ENCODE measurements around the gene TMEM50B. TPM values are rescaled to one million over a fixed set of nuclear protein-coding genes. Genes with fewer than 3 reads are reported as not detected.
A peak's percentile ranks its signal among the peaks of the same experiment; 100 is the strongest.
"Not testable (repeated sequence)": the region's sequence is repeated elsewhere in the genome, so short reads cannot be mapped to it uniquely, and the experiment has no call there.

TMEM50B gene
- total and polyA plus RNA-seq, 8 donors = 45.6 to 92.8 (median 56.3) TPM

- intact Hi-C loops (cut with DNase I) = no loop called here
- Histone ChIP-seq H3K27ac (peak overlapping the region; percentile 14 to 26), H3K4me1 (peaks cover 0 to 10% of the 10 kb centered on the region in 2 donors), H3K27me3 (no peaks in the 10 kb centered on the region), H3K36me3 (peaks cover 0 to 96% of the 10 kb centered on the region in 2 donors), H3K9me3 (no peaks in the 10 kb centered on the region), H3K4me3 (no peak overlapping the region)
- peak; percentile 30 for ATAC-seq
- peak in 2 of 4 donors; percentile 42 to 67 for DNase-seq
- no peak for TF ChIP-seq CTCF (IDR thresholded peaks at IDR 0.05)
Measured at GRCh38 chr21:33514229-33514628, 34.5 kb upstream of the TMEM50B start.

- Histone ChIP-seq H3K4me1 (peaks cover 0 to 10% of the 10 kb centered on the region in 2 donors), H3K9me3 (no peaks in the 10 kb centered on the region), H3K27ac (no peak overlapping the region), H3K27me3 (no peaks in the 10 kb centered on the region), H3K4me3 (no peak overlapping the region), H3K36me3 (peaks cover 0 to 87% of the 10 kb centered on the region in 2 donors)
- intact Hi-C loops (cut with DNase I) = no loop called here
- no peak for TF ChIP-seq CTCF (IDR thresholded peaks at IDR 0.05)
- ATAC-seq = no peak
- no peak for DNase-seq
Measured at GRCh38 chr21:33512481-33512880, 32.7 kb upstream of the TMEM50B start.

GRCh38 chr21:33511639-33512038, 31.9 kb upstream of the TMEM50B start:
- no peaks in the 10 kb centered on the region for H3K27me3 ChIP-seq
- no peak overlapping the region for H3K4me3 ChIP-seq
- no peak for TF ChIP-seq CTCF (IDR thresholded peaks at IDR 0.05)
- ATAC-seq (no peak), DNase-seq (no peak)
- peaks cover 0 to 10% of the 10 kb centered on the region in 2 donors for H3K4me1 ChIP-seq
- intact Hi-C loops (cut with DNase I) = no loop called here
- H3K9me3 ChIP-seq = no peaks in the 10 kb centered on the region
- H3K27ac ChIP-seq = no peak overlapping the region
- peaks cover 0 to 87% of the 10 kb centered on the region in 2 donors for H3K36me3 ChIP-seq

GRCh38 chr21:33510826-33511225, 31.1 kb upstream of the TMEM50B start:
- Histone ChIP-seq H3K9me3 (no peaks in the 10 kb centered on the region), H3K27me3 (no peaks in the 10 kb centered on the region), H3K36me3 (peaks cover 0 to 82% of the 10 kb centered on the region in 2 donors), H3K4me1 (peaks cover 0 to 10% of the 10 kb centered on the region in 2 donors), H3K4me3 (no peak overlapping the region), H3K27ac (no peak overlapping the region)
- no peak for ATAC-seq
- intact Hi-C loops (cut with DNase I) = no loop called here
- no peak for TF ChIP-seq CTCF (IDR thresholded peaks at IDR 0.05)
- no peak for DNase-seq

- H3K9me3 ChIP-seq; H3K27ac ChIP-seq; H3K27me3 ChIP-seq; DNase-seq; H3K4me3 ChIP-seq; ATAC-seq; H3K4me1 ChIP-seq; intact Hi-C loops (cut with DNase I): not testable (repeated sequence)
- peaks cover 0 to 79% of the 10 kb centered on the region in 2 donors for H3K36me3 ChIP-seq
Measured at GRCh38 chr21:33507003-33507402, 27.2 kb upstream of the TMEM50B start.

- ATAC-seq (no peak), DNase-seq (no peak)
- Histone ChIP-seq H3K36me3 (peaks cover 0 to 67% of the 10 kb centered on the region in 2 donors), H3K4me3 (no peak overlapping the region), H3K27me3 (no peaks in the 10 kb centered on the region), H3K9me3 (no peaks in the 10 kb centered on the region), H3K27ac (no peak overlapping the region), H3K4me1 (no peaks in the 10 kb centered on the region)
- no peak for TF ChIP-seq CTCF (IDR thresholded peaks at IDR 0.05)
- intact Hi-C loops (cut with DNase I) = no loop called here
Measured at GRCh38 chr21:33505833-33506232, 26.1 kb upstream of the TMEM50B start.
